ENCODE measurements around the gene PSMC3. TPM values are rescaled to one million over a fixed set of nuclear protein-coding genes. Genes with fewer than 3 reads are reported as not detected.

Gene PSMC3
- total and polyA plus RNA-seq, 9 of the 15 experiments (the other 6 are each of a cell fraction or from before 2014, with no cell fraction given), result 44.3 to 324 (median 240) TPM

DNA sequence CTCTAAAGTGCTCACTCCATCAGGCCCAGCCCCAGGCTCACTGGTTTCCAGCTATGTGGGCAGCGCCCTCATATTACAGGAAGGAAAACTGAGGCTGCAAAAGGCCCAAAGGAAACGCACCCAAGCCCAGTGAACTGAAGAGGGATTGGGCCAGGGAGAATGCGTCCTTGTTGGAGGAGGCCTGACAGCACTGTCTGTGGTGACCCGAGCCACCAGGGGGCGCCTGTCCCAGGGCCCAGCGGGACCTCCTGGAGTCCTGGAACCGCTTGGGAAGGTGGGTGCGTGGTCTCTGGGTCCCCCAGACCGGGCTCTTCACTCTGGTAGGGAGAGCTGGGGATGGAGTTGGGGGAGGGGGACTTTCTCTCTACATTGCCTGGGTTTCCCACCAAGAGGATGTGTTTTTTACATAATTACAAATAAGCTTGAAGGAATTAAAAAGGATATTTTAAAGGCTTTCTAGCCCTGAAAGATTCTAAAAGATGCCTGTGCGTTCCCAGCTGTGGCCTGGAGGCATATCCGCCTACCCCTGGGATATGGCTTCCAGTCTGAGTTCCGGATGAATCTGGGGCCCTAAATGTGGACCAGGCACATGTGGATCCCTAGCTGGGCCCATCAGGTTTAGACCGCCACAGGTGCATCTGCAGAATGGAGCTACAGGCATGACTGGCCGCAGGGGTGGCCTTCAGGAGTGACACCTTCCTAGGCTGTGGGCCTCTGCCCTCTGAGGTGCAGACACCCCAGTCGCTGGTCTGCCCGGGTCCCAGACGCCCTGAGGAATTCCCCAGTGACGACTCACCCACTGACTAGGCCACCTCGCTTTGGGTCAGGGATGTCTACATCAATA is 52.1 kb downstream of the PSMC3 start (continued):
- TF ChIP-seq, protein P1, sequence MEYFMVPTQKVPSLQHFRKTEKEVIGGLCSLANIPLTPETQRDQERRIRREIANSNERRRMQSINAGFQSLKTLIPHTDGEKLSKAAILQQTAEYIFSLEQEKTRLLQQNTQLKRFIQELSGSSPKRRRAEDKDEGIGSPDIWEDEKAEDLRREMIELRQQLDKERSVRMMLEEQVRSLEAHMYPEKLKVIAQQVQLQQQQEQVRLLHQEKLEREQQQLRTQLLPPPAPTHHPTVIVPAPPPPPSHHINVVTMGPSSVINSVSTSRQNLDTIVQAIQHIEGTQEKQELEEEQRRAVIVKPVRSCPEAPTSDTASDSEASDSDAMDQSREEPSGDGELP (CRISPR knock-in tag; IDR thresholded peaks at IDR 0.05; ENCODE audit: borderline replicate concordance), result peak; percentile 48; the same call in 1 of the 2 replicates
- peak; percentile 86 for TF ChIP-seq XRCC5 (IDR thresholded peaks at IDR 0.05; ENCODE audit: low read depth, low read length)
- TF ChIP-seq, protein P2, sequence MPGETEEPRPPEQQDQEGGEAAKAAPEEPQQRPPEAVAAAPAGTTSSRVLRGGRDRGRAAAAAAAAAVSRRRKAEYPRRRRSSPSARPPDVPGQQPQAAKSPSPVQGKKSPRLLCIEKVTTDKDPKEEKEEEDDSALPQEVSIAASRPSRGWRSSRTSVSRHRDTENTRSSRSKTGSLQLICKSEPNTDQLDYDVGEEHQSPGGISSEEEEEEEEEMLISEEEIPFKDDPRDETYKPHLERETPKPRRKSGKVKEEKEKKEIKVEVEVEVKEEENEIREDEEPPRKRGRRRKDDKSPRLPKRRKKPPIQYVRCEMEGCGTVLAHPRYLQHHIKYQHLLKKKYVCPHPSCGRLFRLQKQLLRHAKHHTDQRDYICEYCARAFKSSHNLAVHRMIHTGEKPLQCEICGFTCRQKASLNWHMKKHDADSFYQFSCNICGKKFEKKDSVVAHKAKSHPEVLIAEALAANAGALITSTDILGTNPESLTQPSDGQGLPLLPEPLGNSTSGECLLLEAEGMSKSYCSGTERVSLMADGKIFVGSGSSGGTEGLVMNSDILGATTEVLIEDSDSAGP (CRISPR knock-in tag; IDR thresholded peaks at IDR 0.05), result no peak
- no peak for TF ChIP-seq ZNF586 (CRISPR knock-in tag; conservative IDR thresholded peaks at IDR 0.05)
- peak; percentile 42; the same call in 1 of the 2 replicates for TF ChIP-seq CREM (IDR thresholded peaks at IDR 0.05; ENCODE audit: low read depth)
- TF ChIP-seq, protein P3, sequence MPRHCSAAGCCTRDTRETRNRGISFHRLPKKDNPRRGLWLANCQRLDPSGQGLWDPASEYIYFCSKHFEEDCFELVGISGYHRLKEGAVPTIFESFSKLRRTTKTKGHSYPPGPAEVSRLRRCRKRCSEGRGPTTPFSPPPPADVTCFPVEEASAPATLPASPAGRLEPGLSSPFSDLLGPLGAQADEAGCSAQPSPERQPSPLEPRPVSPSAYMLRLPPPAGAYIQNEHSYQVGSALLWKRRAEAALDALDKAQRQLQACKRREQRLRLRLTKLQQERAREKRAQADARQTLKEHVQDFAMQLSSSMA (CRISPR knock-in tag; IDR thresholded peaks at IDR 0.05), result no peak
